NCI-H2029 (cell line): Measurements from ENCODE around the gene GFER.
A peak's percentile ranks its signal among the peaks of the same experiment; 100 is the strongest.
"Not testable (repeated sequence)": the region's sequence is repeated elsewhere in the genome, so short reads cannot be mapped to it uniquely, and the experiment has no call there.

Source experiments
- DNase-seq: peaks from one replicate; lab custom pipeline; 2025; lab: John Stamatoyannopoulos, UW

Gene GFER

DNA sequence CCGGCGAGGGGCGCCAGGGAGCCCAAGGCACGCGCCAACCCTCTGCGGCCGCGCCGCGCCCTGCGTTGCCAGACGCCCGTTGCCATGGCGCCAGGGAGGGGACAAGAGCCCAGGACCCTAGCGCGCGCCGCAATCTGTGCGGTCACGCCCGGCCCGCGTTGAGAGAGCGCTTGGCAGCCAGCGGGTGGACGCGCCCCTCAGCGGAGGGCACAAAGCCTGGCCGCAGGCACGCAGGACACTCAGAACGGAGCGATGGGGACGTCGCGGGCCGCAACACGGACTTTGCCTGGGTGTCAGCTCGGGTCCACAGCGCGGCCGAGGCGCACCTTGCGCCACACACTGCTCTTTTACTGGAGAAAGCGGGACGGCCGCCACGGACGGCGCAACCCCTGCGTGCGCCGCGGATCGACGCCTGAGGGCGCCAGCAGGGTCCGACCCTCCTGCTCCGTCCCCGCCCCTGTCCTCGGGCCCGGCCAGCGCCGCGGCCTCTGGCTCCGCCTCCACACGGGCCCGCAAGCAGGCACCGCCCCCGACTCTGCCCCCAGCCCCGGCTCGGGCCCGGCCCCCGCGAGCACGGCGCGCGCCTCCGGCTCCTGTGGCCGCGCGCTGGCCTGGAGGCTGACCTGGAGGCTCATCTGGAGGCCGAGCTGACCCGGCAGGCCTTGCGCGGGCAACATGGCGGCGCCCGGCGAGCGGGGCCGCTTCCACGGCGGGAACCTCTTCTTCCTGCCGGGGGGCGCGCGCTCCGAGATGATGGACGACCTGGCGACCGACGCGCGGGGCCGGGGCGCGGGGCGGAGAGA, at the start of gene GFER:
Gene GFER (plus strand): TSS at position 650 of the 803 bp plus-strand sequence. CDS start 26 bp downstream, at position 676.
- peak; percentile 72 for DNase-seq

DNA sequence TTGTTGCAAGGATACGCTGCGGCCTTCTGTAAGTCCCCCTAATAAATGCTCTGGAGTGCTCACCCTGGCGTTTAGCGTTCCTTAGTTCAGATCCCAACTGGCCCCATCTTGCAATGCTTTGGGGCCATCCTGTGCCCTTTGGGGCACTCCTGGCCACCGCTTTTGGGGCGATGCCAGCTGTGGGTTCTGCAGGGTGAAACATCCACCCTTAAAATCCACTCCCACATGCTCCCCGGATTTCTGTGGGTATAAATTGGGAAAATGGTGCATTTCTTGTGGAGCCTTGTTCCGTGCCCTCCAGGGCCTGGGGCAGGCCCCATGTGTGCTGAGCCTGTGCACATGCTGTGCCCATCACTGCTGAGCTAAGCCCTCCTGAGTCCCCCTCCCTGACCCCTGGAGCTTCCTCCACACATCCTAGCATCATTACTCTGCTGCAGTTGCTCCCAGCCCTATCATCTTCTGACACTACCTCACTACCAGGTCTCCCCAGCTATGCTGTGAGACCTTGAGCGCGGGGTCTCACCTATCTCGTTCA, 47.0 kb upstream of the GFER start:
- no peak for DNase-seq

DNA sequence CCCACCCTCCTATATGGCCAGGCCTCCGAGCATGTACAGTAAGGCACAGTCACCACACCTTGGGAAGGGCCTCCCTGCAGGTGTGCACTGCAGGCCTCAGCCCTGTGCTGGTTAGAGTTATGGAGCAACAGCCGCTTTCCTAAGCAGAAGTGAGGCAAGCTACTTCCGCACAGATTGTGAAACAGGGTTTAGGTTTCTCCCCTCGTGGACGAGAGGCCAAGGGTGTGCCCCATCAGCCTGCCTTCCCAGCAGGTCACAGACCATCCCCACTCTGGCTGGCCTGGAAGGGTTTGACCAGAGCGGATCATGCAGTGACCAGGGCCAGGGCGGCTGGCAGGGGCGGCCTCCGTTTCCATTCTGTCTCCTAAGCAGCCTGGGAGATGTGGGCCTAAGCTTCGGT, 45.7 kb upstream of the GFER start:
- DNase-seq, result no peak

DNA sequence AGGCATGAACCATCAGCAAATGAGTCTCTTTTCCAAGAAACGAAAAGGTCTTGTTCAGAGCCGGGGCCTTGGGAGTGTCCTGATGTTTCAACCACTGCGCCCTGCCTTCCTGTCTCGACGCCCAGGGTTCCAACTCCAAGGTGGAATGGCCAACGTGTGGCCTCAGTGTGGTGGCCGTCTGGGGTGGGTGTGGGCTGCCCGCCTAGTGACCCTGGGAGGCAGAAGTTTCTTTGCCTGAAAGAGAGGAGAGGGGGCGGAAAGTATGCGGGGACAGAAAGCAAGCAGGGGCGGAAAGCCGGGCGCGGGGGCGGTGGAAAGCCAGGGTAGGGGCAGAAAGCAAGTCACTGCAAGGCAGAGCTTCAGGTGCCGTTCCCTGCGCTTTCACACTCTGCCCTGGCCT, 45.1 kb upstream of the GFER start:
- no peak for DNase-seq

DNA sequence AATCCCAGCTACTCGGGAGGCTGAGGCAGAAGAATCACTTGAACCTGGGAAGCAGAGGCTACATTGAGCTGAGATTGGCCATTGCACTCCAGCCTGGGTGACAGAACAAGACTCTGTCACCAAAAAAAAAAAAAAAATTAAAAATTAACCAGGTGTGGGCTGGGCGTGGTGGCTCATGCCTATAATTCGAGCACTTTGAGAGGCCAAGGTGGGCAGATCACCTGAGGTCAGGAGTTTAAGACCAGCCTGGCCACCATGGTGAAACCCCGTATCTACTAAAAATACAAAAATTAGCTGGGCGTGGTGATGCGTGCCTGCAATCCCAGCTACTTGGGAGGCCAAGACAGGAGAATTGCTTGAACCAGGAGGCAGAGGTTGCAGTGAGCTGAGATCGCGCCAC, 44.2 kb upstream of the GFER start:
- DNase-seq, result not testable (repeated sequence)

DNA sequence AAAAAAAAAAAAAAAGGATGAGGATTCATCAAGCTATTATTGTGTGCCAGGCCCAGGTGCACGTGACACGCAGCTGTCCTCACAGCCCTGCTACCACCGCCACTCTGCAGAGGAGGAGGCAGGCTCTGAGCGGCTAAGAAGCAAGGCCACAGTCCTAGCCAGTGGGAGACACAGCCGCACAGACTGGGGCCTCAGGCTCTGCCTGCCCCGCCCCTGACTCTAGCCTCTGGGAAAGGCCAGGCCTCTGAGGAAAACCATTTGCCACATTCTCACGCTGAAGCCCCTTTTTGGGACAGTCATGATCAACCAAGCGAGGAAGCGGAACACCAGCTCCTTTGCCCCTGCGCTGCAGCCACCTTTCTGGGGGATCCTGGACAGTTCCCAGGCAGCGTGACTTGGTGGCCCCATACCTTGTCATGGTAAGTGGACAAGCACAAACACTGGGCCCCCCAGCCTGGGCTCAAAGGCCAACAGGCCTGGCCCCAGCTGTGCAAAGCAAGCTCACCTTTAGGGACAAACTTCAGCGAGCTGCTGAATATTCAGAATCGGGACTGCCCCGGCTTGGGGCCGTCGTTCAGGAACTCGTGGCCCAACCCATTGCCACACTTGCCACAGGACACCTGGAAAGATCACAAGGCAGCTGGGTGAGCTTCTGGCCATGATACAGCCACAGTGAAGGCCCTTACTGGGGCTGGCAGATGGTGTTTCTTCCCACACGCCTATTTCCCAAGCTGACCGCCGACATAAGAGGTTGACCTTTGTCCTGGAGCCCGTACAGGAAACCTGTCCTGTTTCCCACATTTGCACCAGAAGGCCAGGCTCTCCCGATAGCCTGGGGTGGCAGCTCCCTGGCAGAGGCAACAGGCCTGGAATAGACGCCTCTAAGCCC, 43.5 kb upstream of the GFER start:
- no peak for DNase-seq

DNA sequence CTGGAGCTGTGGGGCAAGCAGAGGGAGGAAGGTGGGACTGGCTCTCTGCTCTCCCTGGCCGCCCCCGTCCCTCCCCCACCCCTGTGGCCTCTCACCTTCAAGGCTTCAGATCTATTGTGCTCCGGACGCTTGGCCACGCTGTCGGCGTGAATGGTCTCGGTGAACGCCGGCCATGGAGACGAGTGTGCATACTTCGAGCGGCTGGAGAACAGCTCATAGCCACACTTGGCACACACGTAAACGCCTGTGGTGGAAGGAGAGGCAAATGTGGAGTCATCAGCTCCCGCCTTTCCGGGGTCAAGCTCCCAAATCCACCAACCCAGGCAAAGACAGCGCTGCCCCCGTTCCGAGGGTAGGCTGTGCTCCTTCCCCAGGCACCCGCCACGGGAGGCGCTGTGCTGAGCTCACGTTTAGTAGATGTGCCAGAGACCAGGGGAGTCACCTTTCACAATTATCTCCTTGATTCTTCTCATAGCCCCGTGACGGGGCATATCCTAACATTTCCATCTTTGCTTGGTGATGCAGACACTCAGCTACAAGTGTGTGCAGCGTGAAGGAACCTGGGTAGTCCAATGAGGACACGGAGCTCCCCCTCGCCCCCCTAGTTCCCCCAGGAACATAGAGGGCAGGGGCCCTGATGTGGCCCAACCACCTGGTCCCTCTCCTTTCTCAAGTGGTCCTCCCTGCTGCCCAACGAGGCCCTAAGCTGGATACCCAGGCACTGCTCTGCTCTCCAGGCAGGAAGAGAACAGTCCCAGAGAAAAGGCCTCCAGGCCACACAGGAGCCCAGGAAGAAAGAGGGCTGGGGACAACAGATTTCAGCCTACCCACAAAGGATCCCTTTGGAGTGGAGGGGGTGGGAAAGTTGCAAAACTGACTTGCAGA, 42.6 kb upstream of the GFER start:
- DNase-seq, result no peak

DNA sequence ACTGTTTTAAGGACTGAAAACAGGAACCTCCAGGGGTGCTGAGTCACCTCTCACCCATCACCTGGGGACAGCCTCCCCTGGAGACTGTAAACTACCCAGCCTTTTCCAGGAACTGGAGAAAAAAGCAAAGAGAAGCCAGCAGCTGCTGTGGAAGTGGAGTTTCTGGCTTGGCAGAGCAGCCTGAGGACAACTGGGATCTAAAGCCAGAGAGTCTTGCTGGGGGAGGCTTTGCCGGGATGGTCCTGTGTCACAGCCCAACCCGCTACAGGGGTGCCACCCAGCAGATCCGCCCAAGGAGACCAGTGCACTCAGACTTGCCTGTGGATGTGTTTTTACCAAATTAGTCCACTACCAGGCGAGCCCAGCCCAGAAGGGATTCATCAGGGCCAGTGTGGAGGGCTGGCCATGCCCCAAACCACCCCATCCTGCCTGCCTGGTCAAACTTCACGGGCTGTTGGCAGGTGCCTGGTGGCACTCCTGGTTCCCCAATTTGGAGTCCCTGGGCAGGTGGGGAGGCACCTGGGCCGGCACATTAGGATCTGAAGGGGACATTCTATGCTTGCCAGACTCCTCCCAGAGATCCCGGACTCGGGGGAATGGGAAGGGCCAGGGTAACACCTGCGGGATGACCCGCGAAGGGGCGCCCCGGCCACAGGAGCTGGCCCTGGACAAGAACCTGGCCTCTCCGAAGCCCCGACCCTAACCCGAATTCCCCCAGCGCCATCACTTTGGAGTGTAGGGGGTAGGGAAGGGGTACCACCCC, 41.8 kb upstream of the GFER start:
- no peak for DNase-seq

DNA sequence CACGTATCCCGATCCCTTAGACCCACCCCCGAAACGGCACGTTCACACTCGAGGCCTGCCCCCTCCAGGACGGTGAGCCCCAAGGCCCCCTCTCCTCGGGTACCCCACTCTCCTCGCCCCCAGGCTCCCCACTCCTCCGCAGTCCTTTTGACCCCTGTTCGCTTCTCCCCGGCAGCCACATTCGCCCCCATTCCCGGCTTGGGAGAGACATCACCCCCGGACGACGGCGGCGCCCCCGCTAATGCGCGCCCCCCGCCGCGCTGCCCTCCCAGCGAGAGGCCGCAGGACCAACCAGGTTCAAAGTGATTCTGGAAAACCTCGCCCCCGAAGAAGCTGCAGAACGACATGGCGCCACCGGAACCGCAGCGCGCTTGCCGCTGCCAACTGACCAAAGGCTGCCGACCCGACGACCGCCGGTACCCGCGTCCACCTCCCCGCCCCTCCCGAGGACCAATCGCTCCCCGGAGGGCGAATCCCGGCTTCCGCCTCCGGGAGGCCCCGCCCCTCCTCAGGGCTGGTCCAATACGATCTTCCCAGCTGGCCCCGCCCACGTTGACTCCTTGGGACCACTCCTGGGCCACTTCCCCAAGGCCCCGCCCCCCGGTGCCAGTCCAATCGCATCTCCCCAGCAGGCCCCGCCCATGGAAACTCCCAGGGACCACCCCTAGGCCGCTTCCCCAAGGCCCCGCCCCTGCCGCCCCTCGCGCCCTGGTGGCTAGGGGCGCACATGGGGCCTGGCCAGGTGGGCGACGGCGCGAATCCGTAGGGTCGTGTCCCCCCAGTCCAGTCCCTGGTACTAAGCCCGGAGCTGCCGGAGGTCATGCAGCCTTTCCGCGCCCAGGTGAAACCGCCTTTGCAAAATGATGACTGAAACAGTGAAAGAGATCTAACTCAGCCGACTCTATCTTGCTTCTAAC, 40.9 kb upstream of the GFER start, which contains the start of gene MSRB1:
Gene MSRB1 (minus strand): TSS at position 390 of the 917 bp plus-strand sequence. CDS start 43 bp downstream, at position 347.
- DNase-seq, result peak; percentile 98

DNA sequence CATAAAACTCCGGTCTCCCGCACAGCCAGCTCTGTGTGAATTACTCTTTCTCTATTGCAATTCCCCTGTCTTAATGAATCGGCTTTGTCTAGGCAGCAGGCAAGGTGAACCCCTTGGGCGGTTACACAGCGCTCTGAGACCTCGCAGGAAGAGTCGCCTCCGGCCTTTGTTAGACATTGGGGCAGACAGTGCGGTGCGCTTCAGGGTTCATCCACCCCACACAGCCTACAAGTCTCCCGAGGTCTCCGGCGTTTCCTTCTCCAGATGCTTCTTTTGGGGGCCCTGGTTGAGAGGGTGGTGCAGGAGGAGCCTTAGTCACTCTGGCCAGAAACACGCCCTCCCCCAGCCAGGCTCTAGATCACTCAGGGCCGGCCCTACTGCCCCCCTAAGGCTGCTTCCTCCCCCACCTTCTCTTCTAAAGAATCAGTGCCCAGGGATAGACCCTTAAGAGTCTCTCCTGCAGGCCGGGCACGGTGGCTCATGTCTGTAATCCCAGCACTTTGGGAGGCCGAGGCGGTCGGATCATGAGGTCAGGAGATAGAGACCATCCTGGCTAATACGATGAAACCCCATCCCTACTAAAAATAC, 39.3 kb upstream of the GFER start:
- no peak for DNase-seq

DNA sequence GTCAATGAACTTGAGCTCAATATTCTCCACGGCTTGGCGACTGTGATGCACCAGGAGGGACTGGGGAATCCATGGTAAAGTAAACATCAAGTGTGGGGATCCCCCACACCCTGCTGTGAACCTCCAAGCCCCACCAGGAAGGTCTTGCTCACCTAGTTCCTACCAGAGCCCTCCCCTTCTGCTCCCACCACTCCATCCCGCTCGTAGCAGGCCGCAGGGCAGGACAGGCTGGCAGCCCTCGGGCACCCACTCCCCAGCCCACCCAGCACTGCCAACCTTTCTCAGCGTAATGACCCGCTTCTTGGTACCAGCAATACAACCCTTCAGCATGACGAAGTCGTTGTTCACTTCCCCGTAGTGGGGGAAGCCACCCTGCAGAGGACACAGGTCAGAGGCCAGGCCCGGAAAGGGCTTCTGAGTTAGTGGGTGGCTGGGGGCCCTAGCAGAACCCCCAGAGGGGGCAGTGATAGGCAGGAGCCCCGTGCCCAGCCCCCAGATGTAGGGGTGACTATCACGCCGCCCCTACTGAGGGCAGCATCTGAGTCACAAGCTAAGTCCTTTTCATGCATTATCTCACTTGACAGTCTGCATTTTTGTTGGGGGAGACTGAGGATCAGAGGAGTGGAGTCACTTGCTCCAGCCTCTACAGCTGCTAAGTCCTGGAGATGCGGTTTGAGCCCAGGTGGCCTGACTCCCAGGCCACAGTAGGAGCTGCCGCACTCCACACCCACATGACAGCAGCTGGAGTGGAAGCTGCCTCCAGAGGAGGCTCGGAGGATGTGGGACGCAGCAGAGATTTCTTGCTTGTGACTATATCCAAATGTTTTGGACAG, 38.2 kb upstream of the GFER start:
- DNase-seq, result no peak

DNA sequence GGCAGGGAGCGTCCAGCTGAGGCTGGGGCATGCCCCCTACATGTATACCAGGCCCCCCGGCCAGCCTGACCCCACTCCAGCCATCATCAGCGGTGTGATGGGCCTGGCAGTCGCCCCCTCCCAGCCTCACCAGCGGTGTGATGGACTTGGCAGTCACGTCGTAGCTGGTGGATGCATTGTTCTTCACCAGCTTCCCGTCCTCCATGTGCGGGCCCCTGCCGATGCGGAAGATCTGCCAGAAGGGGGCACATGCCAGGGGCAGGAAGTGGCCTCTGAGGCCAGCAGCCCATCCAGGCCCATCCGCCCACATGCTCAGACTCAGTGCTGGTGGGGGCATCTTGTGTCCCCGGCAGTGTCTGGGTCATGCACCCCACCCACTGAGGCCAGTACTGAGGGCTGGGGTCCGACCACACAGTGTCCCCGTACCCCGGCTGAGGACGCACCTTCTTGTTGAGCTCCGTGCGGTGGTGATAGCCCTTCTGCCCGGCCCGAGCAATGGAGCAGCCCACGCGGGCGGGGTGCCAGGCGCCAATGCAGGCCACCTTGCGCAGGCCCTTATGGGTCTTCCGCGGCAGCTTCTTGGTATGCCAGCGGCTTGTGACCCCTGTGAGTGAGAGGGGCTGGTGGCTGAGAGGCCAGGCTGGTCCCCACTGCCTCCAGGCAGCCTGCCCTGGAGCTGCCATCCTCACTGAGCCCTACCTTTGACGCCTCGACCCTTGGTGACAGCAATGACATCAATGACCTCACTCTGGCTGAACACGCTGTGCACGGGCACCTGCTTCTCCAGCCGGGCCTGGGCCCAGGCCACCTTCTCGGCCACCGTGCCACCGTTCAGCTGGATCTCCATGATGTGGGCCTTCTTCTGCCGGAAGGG, 37.3 kb upstream of the GFER start:
- DNase-seq, result no peak

DNA sequence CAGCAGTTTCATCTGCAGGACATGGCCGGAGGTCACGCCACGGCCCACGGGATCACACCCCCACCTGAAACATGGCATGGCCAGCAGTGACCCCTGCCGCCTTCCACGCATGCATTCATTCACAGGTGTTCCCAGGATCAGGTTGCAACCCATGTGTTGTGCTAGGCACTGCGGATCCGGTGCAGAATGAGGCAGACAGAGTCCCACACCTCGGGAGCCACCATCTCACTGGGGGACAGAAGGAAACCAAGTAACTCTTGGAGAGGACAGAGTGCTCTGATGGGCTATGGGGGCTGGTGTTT, 36.7 kb upstream of the GFER start:
- no peak for DNase-seq

DNA sequence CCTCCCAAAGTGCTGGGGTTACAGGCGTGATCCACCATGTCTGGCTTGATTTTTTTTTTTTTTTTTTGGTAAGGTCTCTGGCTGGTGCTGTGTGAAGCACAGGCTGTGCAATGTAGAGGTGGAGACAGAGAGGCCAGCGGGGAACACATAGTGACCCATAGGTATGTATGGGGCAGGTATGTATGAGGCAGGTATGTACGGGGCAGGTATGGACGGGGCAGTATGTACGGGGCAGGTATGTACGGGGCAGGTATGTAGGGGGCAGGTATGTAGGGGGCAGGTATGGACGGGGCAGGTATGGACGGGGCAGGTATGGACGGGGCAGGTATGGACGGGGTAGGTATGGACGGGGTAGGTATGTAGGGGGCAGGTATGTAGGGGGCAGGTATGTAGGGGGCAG, 34.5 kb upstream of the GFER start:
- no peak for DNase-seq

DNA sequence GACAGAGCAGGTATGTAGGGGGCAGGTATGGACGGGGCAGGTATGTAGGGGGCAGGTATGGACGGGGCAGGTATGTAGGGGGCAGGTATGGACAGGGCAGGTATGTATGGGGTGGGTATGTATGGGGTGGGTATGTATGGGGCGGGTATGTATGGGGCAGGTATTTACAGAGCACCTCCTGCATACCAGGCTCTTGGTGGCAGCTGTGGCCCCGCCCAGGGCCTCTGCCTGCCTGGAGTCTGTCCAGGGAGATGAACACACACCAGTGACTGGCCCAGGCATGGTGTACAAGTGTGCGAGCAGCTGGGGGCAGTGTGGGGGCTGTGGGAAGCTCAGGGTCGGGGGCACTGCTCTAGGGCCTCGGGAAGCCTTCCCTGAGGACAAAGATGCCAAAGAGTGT, 33.9 kb upstream of the GFER start:
- DNase-seq, result no peak

DNA sequence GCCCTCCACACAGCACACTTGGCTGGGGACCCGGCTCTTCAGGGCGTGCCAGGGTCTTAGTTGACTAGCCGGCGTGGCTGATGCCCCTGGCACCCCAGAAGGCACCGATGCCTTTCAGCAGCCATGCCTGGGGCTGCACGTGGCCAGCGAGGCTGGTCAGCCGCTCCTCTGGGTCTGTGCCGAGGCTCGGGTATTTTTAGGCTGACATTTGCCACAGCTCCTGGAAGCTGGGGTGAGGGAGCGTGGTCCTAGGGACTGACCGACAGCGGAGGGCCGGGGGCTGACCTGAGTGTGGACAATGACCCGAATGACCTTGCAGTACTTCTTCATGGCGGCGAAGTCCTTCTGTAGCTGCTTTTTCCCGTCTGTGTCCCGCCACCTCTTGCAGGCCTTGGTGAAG, 33.4 kb upstream of the GFER start:
- DNase-seq, result no peak

DNA sequence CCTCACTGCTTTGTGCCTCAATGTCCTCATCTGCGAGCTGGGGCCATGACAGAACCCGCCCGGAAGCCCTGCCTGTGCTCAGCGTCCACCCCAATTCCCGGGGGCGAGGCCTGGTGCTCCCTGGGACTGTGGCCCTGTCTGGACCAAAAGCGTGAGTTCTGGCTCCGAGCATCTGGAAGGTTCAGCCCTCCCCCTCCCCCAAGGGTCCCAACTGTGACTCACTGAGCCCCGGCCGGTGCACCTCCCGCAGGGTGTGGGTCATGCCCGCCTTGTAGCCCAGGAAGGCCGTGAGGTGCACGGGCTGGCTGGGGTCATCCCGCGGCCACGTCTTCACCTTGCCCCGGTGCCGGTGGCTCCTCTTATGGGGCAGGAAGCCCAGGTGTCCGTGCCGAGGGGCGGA, 30.3 kb upstream of the GFER start:
- no peak for DNase-seq
